ENCODE results near the gene SNX11.

SNX11 gene

DNA sequence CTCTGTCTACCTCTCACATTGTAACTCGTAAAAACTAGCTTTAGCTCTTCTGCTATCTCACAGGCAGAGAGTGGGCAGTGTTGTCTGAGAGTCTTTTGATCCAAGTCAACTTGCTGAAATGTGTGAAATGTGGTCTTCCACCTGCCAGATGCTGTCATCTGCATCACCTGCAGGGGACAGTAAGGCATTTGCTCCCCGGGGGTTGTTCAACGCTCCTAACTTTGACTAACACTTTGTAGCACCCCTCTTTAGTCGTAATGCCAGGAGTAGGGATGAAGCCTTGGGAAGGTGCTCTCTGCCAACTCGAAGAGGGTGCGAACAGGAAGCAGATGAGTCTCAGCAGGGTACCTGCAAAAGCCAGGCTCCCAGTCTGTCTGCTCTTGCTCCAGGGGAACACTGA is 36.1 kb downstream of the SNX11 start:
- Histone ChIP-seq H3K36me3 (replicated peaks) (no peaks in the 10 kb centered on the region), H3K27me3 (replicated peaks) (peaks cover 36% of the 10 kb centered on the region), H3K27ac (no peak overlapping the region), H3K4me3 (ENCODE audit: low read depth, low read length) (no peak overlapping the region)
- TF ChIP-seq, protein P1, sequence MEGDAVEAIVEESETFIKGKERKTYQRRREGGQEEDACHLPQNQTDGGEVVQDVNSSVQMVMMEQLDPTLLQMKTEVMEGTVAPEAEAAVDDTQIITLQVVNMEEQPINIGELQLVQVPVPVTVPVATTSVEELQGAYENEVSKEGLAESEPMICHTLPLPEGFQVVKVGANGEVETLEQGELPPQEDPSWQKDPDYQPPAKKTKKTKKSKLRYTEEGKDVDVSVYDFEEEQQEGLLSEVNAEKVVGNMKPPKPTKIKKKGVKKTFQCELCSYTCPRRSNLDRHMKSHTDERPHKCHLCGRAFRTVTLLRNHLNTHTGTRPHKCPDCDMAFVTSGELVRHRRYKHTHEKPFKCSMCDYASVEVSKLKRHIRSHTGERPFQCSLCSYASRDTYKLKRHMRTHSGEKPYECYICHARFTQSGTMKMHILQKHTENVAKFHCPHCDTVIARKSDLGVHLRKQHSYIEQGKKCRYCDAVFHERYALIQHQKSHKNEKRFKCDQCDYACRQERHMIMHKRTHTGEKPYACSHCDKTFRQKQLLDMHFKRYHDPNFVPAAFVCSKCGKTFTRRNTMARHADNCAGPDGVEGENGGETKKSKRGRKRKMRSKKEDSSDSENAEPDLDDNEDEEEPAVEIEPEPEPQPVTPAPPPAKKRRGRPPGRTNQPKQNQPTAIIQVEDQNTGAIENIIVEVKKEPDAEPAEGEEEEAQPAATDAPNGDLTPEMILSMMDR (IDR thresholded peaks at IDR 0.05; ENCODE audit: low read depth, low read length, missing control alignments), result no peak
- in situ Hi-C loops (cut with HindIII; ENCODE audit: low pct_ligation_motif_present, low sequenced_read_pairs), result no loop called here
- no peak for DNase-seq

DNA sequence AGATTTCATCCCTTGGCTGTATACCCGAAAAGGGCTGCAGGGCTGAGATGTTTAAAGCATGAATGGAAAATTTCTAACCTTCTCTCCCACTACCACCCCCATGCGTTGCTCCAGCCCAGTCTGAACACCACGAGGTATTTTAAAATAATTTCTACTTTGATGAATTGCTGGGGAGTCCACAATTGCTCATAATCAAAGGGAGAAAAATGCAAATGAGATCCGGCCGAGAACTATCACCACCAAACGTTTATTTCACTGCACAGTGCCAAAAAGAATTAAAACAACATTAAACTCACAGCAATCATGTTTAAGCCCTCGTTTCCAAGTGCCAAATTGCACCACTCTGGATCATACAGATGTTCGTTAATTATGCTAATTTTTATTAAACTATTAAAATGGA is 36.7 kb downstream of the SNX11 start:
- H3K27ac ChIP-seq, result no peak overlapping the region
- no peaks in the 10 kb centered on the region for H3K36me3 ChIP-seq (replicated peaks)

GRCh38 chr17:48144976-48145798 is 37.6 kb downstream of the SNX11 start:
- TF ChIP-seq, protein P1 (IDR thresholded peaks at IDR 0.05; ENCODE audit: low read depth, low read length, missing control alignments), result no peak
- peaks cover 51% of the 10 kb centered on the region for H3K27me3 ChIP-seq (replicated peaks)
- DNase-seq, result no peak
- no peak overlapping the region for H3K27ac ChIP-seq
- no peak overlapping the region for H3K4me3 ChIP-seq (ENCODE audit: low read depth, low read length)
- in situ Hi-C loops (cut with HindIII; ENCODE audit: low pct_ligation_motif_present, low sequenced_read_pairs), result no loop called here
- no peaks in the 10 kb centered on the region for H3K36me3 ChIP-seq (replicated peaks)

More for the DNA sequence above, 36.7 kb downstream of the SNX11 start:
- TF ChIP-seq, protein P1 (IDR thresholded peaks at IDR 0.05; ENCODE audit: low read depth, low read length, missing control alignments), result no peak
- in situ Hi-C loops (cut with HindIII; ENCODE audit: low pct_ligation_motif_present, low sequenced_read_pairs), result no loop called here
- Histone ChIP-seq H3K27me3 (replicated peaks) (peaks cover 42% of the 10 kb centered on the region), H3K4me3 (ENCODE audit: low read depth, low read length) (no peak overlapping the region)
- no peak for DNase-seq

DNA sequence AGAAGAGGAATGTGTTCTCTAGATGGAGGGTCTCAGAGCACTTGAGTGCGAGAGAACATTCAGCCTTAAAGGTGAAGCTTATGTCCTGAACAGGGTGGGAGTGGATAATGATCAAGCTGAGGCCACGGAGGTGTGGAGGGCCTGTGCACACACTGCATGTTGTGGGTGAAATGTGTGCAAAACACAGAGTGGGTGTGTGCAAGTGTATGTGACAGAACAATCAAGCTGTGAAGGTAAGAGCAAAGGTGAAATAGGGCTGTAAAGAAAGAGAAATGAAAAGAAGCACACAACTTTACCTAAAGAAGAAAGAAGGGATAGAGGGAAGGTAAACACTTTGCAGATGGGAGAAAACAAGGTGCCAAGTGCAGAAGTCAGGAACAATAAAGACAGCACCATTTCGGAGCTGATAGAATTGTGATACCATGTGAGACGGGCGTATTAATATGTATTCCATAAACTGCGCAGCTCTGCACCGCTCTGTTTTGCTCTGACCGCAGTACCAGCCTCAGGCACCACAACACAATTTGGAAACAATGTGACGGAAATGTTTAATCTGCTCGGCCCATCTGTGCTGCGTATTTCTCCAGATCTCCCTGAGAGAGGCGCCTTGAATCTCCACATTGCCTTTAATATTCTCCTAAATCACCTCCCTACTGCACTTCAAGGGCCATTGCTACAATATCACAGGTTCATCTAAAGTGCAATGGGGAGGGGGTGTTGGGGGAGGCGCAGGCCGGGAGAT is 40.6 kb downstream of the SNX11 start:
- no peaks in the 10 kb centered on the region for H3K36me3 ChIP-seq (replicated peaks)
- in situ Hi-C loops (cut with HindIII; ENCODE audit: low pct_ligation_motif_present, low sequenced_read_pairs), result no loop called here
- TF ChIP-seq, protein P1 (IDR thresholded peaks at IDR 0.05; ENCODE audit: low read depth, low read length, missing control alignments), result no peak
- H3K4me3 ChIP-seq (ENCODE audit: low read depth, low read length), result no peak overlapping the region
- no peak for DNase-seq
- H3K27me3 ChIP-seq (replicated peaks), result peaks cover 65% of the 10 kb centered on the region
- no peak overlapping the region for H3K27ac ChIP-seq

DNA sequence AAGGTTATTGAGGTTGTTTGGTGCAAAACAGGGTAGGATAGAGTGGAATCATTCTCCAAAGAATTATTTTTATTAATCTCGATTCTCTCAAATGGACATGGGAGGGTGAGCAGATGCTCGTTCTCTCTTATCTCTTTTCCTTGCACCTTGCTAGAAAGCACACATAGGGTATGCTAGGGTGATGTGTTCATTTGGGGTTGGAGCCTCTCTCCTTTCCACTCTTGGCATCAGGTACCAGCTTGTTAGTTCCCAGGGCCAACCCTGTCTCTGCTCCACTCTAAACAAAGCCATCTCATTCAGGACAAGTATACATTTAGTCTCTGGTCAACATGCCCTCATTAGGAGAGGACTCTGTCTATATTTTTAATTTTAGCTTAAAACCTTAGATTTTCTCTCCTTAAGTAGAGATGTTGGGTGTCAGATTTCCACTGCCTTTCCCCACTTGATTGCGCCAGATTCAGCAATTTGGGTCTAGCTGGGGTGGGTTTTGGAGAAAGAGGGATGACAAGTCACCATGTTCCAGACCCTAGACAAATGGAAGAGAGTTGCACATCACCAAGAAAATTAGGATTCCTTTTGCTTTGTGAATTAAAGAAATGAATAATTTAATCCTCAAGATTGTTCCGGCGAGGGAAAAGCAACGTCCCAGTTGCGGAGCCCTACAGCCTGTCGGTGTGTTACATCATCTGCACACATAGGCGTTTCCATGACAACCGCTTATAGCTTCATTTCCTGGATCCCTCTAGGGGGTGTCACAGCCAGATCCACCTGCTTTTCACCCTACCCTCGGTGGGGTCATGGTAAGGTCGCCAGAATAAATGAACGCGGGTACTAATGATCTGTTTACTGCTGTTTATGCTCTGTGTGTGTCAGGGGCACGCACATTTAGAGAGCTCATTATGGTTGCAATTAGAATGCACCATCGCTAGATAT is 41.6 kb downstream of the SNX11 start:
- no peak for DNase-seq
- peaks cover 58% of the 10 kb centered on the region for H3K27me3 ChIP-seq (replicated peaks)
- H3K36me3 ChIP-seq (replicated peaks), result no peaks in the 10 kb centered on the region
- in situ Hi-C loops (cut with HindIII; ENCODE audit: low pct_ligation_motif_present, low sequenced_read_pairs), result no loop called here
- TF ChIP-seq, protein P1 (IDR thresholded peaks at IDR 0.05; ENCODE audit: low read depth, low read length, missing control alignments), result no peak
- no peak overlapping the region for H3K27ac ChIP-seq
- no peak overlapping the region for H3K4me3 ChIP-seq (ENCODE audit: low read depth, low read length)
